ENCODE results near the gene NEU3. TPM values are rescaled to one million over a fixed set of nuclear protein-coding genes. Genes with fewer than 3 reads are reported as not detected.

NEU3 gene
- total and polyA plus RNA-seq, 8 donors = 3.1 to 7.2 (median 4.1) TPM

DNA sequence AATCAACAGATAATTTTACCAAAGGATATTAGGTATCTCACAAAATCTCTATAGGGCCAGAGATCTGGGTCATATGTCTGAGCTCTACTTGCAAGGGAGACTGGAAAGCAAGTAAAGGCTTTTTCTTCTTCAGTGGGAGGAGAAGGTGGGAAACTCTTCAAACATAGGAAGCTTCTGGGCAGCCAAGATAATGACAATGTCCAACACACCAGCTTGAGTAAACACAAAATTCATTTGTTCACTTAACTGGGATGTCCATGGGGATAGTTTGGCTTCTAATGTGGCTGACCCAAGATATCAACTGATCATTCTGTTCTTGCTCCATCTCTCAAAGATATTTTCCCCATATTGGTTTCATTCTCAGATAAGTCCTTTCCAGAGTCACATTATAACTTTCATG lies 70.6 kb downstream of the NEU3 start:
- H3K9me3 ChIP-seq = no peaks in the 10 kb centered on the region
- no peaks in the 10 kb centered on the region for H3K27me3 ChIP-seq
- DNase-seq = no peak
- TF ChIP-seq CTCF (IDR thresholded peaks at IDR 0.05) = no peak
- no peak overlapping the region for H3K27ac ChIP-seq
- no peak for ATAC-seq
- no peaks in the 10 kb centered on the region for H3K4me1 ChIP-seq
- no peak for FAIRE-seq
- intact Hi-C loops (cut with DNase I) = no loop called here
- no peak overlapping the region for H3K4me3 ChIP-seq
- H3K36me3 ChIP-seq = no peaks in the 10 kb centered on the region

DNA sequence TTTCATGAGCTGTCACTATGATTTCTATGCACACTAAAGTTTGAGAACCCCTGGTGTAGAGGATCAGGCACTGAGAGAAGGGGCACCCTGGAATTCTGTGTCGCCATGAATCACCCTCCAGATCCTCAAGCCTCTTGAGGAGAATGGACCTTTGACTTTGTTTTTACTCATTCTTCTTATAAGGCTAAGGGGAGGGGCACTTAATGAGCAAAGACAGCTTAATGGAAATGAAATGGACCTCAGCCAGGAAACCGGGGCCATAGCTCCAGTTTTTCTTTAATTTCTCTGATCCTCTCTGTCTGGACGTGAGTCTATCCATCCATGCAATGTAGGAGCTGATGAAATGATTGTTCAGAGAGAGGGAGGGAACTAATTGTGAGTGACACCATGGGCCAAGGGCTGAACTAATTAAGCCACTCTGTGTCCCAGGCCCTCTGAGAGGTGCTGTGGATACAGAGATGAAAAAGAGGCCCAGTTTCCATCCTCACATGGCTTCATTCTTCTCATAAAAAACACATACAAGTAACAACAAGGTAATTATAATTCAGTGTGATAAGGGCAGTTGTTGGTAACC lies 75.1 kb downstream of the NEU3 start:
- Histone ChIP-seq H3K9me3 (no peaks in the 10 kb centered on the region), H3K27ac (no peak overlapping the region), H3K27me3 (no peaks in the 10 kb centered on the region), H3K4me3 (no peak overlapping the region), H3K36me3 (no peaks in the 10 kb centered on the region), H3K4me1 (no peaks in the 10 kb centered on the region)
- WGBS, 2 donors = 59 to 76% methylated on average over 3 of the region's 3 CpGs
- intact Hi-C loops (cut with DNase I) = no loop called here
- no peak for DNase-seq
- no peak for TF ChIP-seq CTCF (IDR thresholded peaks at IDR 0.05)
- FAIRE-seq = no peak
- no peak for ATAC-seq

DNA sequence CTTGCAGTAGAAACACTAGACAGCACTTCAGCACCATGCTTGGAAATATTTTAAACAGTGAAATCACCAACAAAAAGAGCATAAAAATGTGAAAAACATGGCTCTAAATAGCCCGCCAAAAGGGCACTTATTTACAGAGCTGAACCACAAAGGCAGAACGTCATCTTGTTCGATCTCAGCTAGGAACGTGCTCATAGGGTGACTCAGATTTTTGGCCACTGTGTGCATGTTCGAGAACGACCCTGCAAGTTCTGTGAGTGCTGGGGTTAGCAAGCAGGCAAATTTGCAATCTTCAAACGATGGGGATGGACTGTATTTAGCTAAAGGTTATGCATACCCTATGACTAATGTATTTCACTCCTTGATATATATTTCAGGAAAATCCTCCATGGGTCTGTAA lies 77.3 kb downstream of the NEU3 start:
- 65 to 67% methylated on average over 7 of the region's 7 CpGs for WGBS, 2 donors
- ATAC-seq (no peak), FAIRE-seq (no peak)

More for the DNA sequence above, 77.3 kb downstream of the NEU3 start:
- H3K4me3 ChIP-seq = no peak overlapping the region
- intact Hi-C loops (cut with DNase I) = no loop called here
- H3K4me1 ChIP-seq = no peaks in the 10 kb centered on the region
- H3K9me3 ChIP-seq = no peaks in the 10 kb centered on the region
- no peak for DNase-seq
- H3K36me3 ChIP-seq = no peaks in the 10 kb centered on the region
- TF ChIP-seq CTCF (IDR thresholded peaks at IDR 0.05) = no peak
- no peaks in the 10 kb centered on the region for H3K27me3 ChIP-seq
- no peak overlapping the region for H3K27ac ChIP-seq

Other genes starting within 250 kb of the NEU3 start
- 10 to 100 TPM in 1 of 6 donors, 1 to 10 TPM in 5; 6.7 to 12.0 (median 7.5) TPM for gene RNF169, start 240.1 kb upstream of the NEU3 start, total RNA-seq
- gene RNF169, start 240.1 kb upstream of the NEU3 start, polyA plus RNA-seq = 1 to 10 TPM; 2.3 to 3.5 TPM
- 10 to 100 TPM in 3 of 6 donors, 1 to 10 TPM in 3; 7.5 to 22.5 (median 9.9) TPM for gene XRRA1, start 39.8 kb upstream of the NEU3 start, total RNA-seq
- gene XRRA1, start 39.8 kb upstream of the NEU3 start, polyA plus RNA-seq = 1 to 10 TPM; 2.4 to 6.1 TPM
- 100 to 1,000 TPM in 3 of 6 donors, 10 to 100 TPM in 3; 81.0 to 125 (median 103) TPM for gene SPCS2, start 39.7 kb upstream of the NEU3 start, total RNA-seq
- gene SPCS2, start 39.7 kb upstream of the NEU3 start, polyA plus RNA-seq = 100 to 1,000 TPM in 1 of 2 donors, 10 to 100 TPM in 1; 75.0 to 132 TPM
- not detected for gene OR2AT4, start 107.9 kb downstream of the NEU3 start, total RNA-seq
- gene OR2AT4, start 107.9 kb downstream of the NEU3 start, polyA plus RNA-seq = under 1 TPM in 1 of 2 donors, not detected in 1; under 0.01 TPM
- 10 to 100 TPM; 10.3 to 71.4 (median 31.5) TPM for gene SLCO2B1, start 162.2 kb downstream of the NEU3 start, total RNA-seq
- gene SLCO2B1, start 162.2 kb downstream of the NEU3 start, polyA plus RNA-seq = 1 to 10 TPM; 3.6 to 9.7 TPM